Measurements from ENCODE around the gene YY2.
"Not testable (repeated sequence)": the region's sequence is repeated elsewhere in the genome, so short reads cannot be mapped to it uniquely, and the experiment has no call there.

The YY2 gene

GRCh38 chrX:21870494-21870893 lies 14.7 kb downstream of the YY2 start:
- ChIA-PET CTCF (no interaction called here), POLR2A (ENCODE audit: low non-redundant PET) (no interaction called here)
- DNase-seq (ENCODE audit: low spot score): no peak
- no peak for TF ChIP-seq CTCF (conservative IDR thresholded peaks at IDR 0.05; ENCODE audit: low read depth)
- H3K27ac ChIP-seq: no peak overlapping the region

- POLR2A ChIA-PET (ENCODE audit: low non-redundant PET): no interaction called here
These were observed 17.4 kb downstream of the YY2 start for GRCh38 chrX:21873063-21873775.

GRCh38 chrX:21874182-21874581 lies 18.4 kb downstream of the YY2 start:
- POLR2A ChIA-PET (ENCODE audit: low non-redundant PET); DNase-seq (ENCODE audit: low spot score); H3K27ac ChIP-seq: not testable (repeated sequence)
- CTCF ChIA-PET: interaction anchor here (0.7 kb wide), 1 partner anchor 13 kb away, joined by 4 read pairs; no protein-coding TSS in a partner anchor

More at GRCh38 chrX:21873063-21873775, 17.4 kb downstream of the YY2 start:
- CTCF ChIA-PET: interaction anchor here (0.7 kb wide), 3 partner anchors 14 to 32 kb away, joined by 3 to 4 read pairs (median 4); no protein-coding TSS in a partner anchor
- no peak overlapping the region for H3K27ac ChIP-seq
- TF ChIP-seq CTCF (conservative IDR thresholded peaks at IDR 0.05; ENCODE audit: low read depth): no peak
- DNase-seq (ENCODE audit: low spot score): no peak

- TF ChIP-seq CTCF (conservative IDR thresholded peaks at IDR 0.05; ENCODE audit: low read depth): no peak
- POLR2A ChIA-PET (ENCODE audit: low non-redundant PET): no interaction called here
- no peak overlapping the region for H3K27ac ChIP-seq
- DNase-seq (ENCODE audit: low spot score): no peak
- CTCF ChIA-PET: no interaction called here
These were observed 19.2 kb downstream of the YY2 start for GRCh38 chrX:21875013-21875412.

GRCh38 chrX:21881881-21882574 lies 26.2 kb downstream of the YY2 start:
- POLR2A ChIA-PET (ENCODE audit: low non-redundant PET): no interaction called here
- no peak for DNase-seq (ENCODE audit: low spot score)
- TF ChIP-seq CTCF (conservative IDR thresholded peaks at IDR 0.05; ENCODE audit: low read depth): no peak
- no peak overlapping the region for H3K27ac ChIP-seq
- CTCF ChIA-PET: no interaction called here

GRCh38 chrX:21883258-21883657 lies 27.5 kb downstream of the YY2 start:
- POLR2A ChIA-PET (ENCODE audit: low non-redundant PET): no interaction called here
- TF ChIP-seq CTCF (conservative IDR thresholded peaks at IDR 0.05; ENCODE audit: low read depth): no peak
- CTCF ChIA-PET: no interaction called here
- H3K27ac ChIP-seq: no peak overlapping the region
- no peak for DNase-seq (ENCODE audit: low spot score)

GRCh38 chrX:21885568-21885967 lies 29.8 kb downstream of the YY2 start:
- ChIA-PET POLR2A (ENCODE audit: low non-redundant PET) (no interaction called here), CTCF (interaction anchor here (0.6 kb wide), 1 partner anchor 224 kb away, joined by 3 read pairs; no protein-coding TSS in a partner anchor)
- no peak for TF ChIP-seq CTCF (conservative IDR thresholded peaks at IDR 0.05; ENCODE audit: low read depth)
- no peak overlapping the region for H3K27ac ChIP-seq
- DNase-seq (ENCODE audit: low spot score): no peak
